NCI-H1694 (cell line): ENCODE measurements around the gene CDK12.
"Not testable (repeated sequence)": the region's sequence is repeated elsewhere in the genome, so short reads cannot be mapped to it uniquely, and the experiment has no call there.

Source experiments
- DNase-seq: peaks from one replicate; lab custom pipeline; 2025; lab: John Stamatoyannopoulos, UW

Gene CDK12

GRCh38 chr17:39461113-39461925 lies at the start of gene CDK12:
TSS of gene CDK12 (plus strand) at chr17:39461486. CDS start at chr17:39462072, 586 bp downstream.
- DNase-seq = peak; percentile 100

GRCh38 chr17:39416141-39416540 lies 45.1 kb upstream of the CDK12 start:
- no peak for DNase-seq

GRCh38 chr17:39429600-39429999 lies 31.7 kb upstream of the CDK12 start:
- no peak for DNase-seq

GRCh38 chr17:39439868-39440267 lies 21.4 kb upstream of the CDK12 start:
- DNase-seq = not testable (repeated sequence)

- no peak for DNase-seq
These were observed 18.0 kb upstream of the CDK12 start for GRCh38 chr17:39443326-39443725.

- DNase-seq = no peak
These were observed 13.7 kb upstream of the CDK12 start for GRCh38 chr17:39447561-39447960.

- DNase-seq = no peak
These were observed 11.2 kb upstream of the CDK12 start for GRCh38 chr17:39450051-39450450.

GRCh38 chr17:39450847-39451581 lies 10.3 kb upstream of the CDK12 start, which contains the start of gene MED1:
TSS of gene MED1 (minus strand) at chr17:39451263. CDS start at chr17:39451062, 201 bp downstream.
- peak; percentile 100 for DNase-seq

- DNase-seq = no peak
These were observed 5.4 kb upstream of the CDK12 start for GRCh38 chr17:39455919-39456318.

GRCh38 chr17:39461926-39462569 lies 762 bp downstream of the CDK12 start:
- peak; percentile 35 for DNase-seq

- no peak for DNase-seq
These were observed 1.5 kb downstream of the CDK12 start for GRCh38 chr17:39462631-39463375.

GRCh38 chr17:39464639-39465181 lies 3.4 kb downstream of the CDK12 start:
- not testable (repeated sequence) for DNase-seq

- not testable (repeated sequence) for DNase-seq
These were observed 7.3 kb downstream of the CDK12 start for GRCh38 chr17:39468610-39469009.

GRCh38 chr17:39473310-39473709 lies 12.0 kb downstream of the CDK12 start:
- DNase-seq = no peak

- not testable (repeated sequence) for DNase-seq
These were observed 18.3 kb downstream of the CDK12 start for GRCh38 chr17:39479631-39480030.

- DNase-seq = no peak
These were observed 22.2 kb downstream of the CDK12 start for GRCh38 chr17:39483506-39483905.

- no peak for DNase-seq
These were observed 22.9 kb downstream of the CDK12 start for GRCh38 chr17:39484178-39484577.

- no peak for DNase-seq
These were observed 24.3 kb downstream of the CDK12 start for GRCh38 chr17:39485555-39485954.

GRCh38 chr17:39486242-39486641 lies 25.0 kb downstream of the CDK12 start:
- no peak for DNase-seq

GRCh38 chr17:39487490-39487889 lies 26.2 kb downstream of the CDK12 start:
- DNase-seq = not testable (repeated sequence)

- no peak for DNase-seq
These were observed 26.7 kb downstream of the CDK12 start for GRCh38 chr17:39487946-39488345.
